ENCODE results near the gene CTNS. TPM values are rescaled to one million over a fixed set of nuclear protein-coding genes. Genes with fewer than 3 reads are reported as not detected.

The CTNS gene
- total and polyA plus RNA-seq, 4 donors = 7.7 to 24.9 (median 19.2) TPM

DNA sequence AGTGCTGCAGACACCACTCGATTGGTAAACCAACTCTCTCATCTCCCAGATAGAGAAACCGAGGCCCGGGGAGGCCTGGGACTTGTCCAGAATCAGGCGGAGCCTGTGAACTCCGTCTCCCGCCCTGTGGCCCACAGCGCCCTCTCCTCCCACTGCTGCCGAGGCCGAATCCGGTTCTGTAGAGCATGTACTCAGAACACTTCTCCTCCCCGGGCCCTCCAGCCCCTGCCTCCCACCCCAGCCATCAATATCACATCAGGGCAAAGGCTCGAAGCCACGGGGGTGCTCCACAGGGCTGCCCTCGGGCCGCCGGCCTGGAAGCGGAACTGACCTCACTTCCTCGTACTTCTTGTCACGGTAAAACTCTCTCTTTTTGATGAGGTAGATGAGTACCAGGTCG is 45.0 kb downstream of the CTNS start:
- 69 to 71% methylated on average over 20 of the region's 20 CpGs for WGBS, 2 donors
- no peak for ATAC-seq (ENCODE audit: insufficient read depth, low FRiP score)
- Histone ChIP-seq H3K27ac (ENCODE audit: low read depth in 1 of 2, low read length in 1 of 2) (no peak overlapping the region), H3K4me1 (ENCODE audit: control insufficient read depth in 5 of 5, insufficient read depth in 5 of 5, low read length in 5 of 5) (no peaks in the 10 kb centered on the region), H3K9me3 (ENCODE audit: control insufficient read depth in 4 of 4, insufficient read depth in 3 of 4, low read length in 3 of 4) (no peaks in the 10 kb centered on the region), H3K36me3 (ENCODE audit: control insufficient read depth in 4 of 4, insufficient read depth in 4 of 4, low read length in 4 of 4) (no peaks in the 10 kb centered on the region), H3K27me3 (ENCODE audit: control insufficient read depth in 3 of 3, insufficient read depth in 3 of 3, low read length in 2 of 3) (peaks cover 0 to 13% (median 3%) of the 10 kb centered on the region in 3 donors), H3K4me3 (no peak overlapping the region), H3K9ac (ENCODE audit: insufficient read depth in 1 of 2, low read length in 2 of 2) (no peak overlapping the region)
- TF ChIP-seq, protein P1, sequence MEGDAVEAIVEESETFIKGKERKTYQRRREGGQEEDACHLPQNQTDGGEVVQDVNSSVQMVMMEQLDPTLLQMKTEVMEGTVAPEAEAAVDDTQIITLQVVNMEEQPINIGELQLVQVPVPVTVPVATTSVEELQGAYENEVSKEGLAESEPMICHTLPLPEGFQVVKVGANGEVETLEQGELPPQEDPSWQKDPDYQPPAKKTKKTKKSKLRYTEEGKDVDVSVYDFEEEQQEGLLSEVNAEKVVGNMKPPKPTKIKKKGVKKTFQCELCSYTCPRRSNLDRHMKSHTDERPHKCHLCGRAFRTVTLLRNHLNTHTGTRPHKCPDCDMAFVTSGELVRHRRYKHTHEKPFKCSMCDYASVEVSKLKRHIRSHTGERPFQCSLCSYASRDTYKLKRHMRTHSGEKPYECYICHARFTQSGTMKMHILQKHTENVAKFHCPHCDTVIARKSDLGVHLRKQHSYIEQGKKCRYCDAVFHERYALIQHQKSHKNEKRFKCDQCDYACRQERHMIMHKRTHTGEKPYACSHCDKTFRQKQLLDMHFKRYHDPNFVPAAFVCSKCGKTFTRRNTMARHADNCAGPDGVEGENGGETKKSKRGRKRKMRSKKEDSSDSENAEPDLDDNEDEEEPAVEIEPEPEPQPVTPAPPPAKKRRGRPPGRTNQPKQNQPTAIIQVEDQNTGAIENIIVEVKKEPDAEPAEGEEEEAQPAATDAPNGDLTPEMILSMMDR (IDR thresholded peaks at IDR 0.05; ENCODE audit: control extremely low read depth, extremely low read depth) = no peak
- no peak for DNase-seq

DNA sequence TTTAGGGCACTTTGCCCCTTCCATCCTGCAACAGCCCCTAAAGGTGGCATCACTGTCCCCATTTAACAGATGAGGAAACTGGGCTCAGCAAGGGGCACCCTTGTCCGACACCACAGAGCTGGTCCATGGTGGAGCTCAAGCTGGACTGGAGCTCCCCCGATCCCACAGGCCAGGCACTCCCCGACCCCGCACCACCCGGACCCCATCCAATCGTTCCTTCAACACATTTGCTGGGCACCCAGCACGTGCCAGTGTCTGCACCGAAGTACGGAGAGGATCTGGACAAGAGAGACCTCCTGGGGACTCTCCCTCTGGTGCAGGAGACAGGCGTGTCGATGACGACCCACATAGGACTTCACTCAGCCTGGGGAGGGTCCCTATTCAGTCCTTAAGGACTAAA is 45.5 kb downstream of the CTNS start:
- Histone ChIP-seq H3K27ac (ENCODE audit: low read depth in 1 of 2, low read length in 1 of 2) (no peak overlapping the region), H3K9ac (ENCODE audit: insufficient read depth in 1 of 2, low read length in 2 of 2) (no peak overlapping the region), H3K9me3 (ENCODE audit: control insufficient read depth in 4 of 4, insufficient read depth in 3 of 4, low read length in 3 of 4) (no peaks in the 10 kb centered on the region), H3K27me3 (ENCODE audit: control insufficient read depth in 3 of 3, insufficient read depth in 3 of 3, low read length in 2 of 3) (peaks cover 0 to 13% (median 3%) of the 10 kb centered on the region in 3 donors), H3K4me1 (ENCODE audit: control insufficient read depth in 5 of 5, insufficient read depth in 5 of 5, low read length in 5 of 5) (no peaks in the 10 kb centered on the region), H3K4me3 (no peak overlapping the region), H3K36me3 (ENCODE audit: control insufficient read depth in 4 of 4, insufficient read depth in 4 of 4, low read length in 4 of 4) (no peaks in the 10 kb centered on the region)
- TF ChIP-seq, protein P1 (IDR thresholded peaks at IDR 0.05; ENCODE audit: control extremely low read depth, extremely low read depth) = no peak
- no peak for ATAC-seq (ENCODE audit: insufficient read depth, low FRiP score)
- WGBS, 2 donors = 87 to 93% methylated on average over 12 of the region's 12 CpGs
- no peak for DNase-seq

DNA sequence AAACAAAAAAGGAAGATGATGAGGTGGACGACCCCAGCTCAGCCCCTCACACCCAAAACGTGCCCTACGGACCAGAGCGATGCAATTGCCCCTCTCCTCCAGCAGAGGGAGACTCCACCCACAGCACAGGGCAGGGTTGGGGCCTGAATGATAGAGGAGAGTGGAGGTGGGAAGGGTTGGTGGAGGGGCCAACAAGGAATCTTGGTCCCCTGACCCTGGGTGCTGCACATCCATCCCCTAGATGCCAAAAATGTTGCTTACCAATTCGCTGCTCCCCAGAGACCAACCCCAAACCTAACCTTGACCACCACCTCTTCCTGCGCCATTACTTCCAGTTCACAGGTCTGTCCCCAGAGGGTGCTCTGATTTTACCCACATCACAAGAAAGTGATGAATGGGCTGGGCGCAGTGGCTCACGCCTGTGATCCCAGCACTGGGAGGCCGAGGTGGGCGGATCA is 46.5 kb downstream of the CTNS start:
- no peak overlapping the region for H3K9ac ChIP-seq (ENCODE audit: insufficient read depth in 1 of 2, low read length in 2 of 2)
- 28 to 33% methylated on average over 10 of the region's 10 CpGs for WGBS, 2 donors
- peaks cover 0 to 13% (median 3%) of the 10 kb centered on the region in 3 donors for H3K27me3 ChIP-seq (ENCODE audit: control insufficient read depth in 3 of 3, insufficient read depth in 3 of 3, low read length in 2 of 3)
- no peaks in the 10 kb centered on the region for H3K4me1 ChIP-seq (ENCODE audit: control insufficient read depth in 5 of 5, insufficient read depth in 5 of 5, low read length in 5 of 5)
- ATAC-seq (ENCODE audit: insufficient read depth, low FRiP score) = no peak
- TF ChIP-seq, protein P1 (IDR thresholded peaks at IDR 0.05; ENCODE audit: control extremely low read depth, extremely low read depth) = peak; percentile 52
- no peak overlapping the region for H3K27ac ChIP-seq (ENCODE audit: low read depth in 1 of 2, low read length in 1 of 2)
- no peaks in the 10 kb centered on the region for H3K9me3 ChIP-seq (ENCODE audit: control insufficient read depth in 4 of 4, insufficient read depth in 3 of 4, low read length in 3 of 4)
- DNase-seq = no peak
- no peak overlapping the region for H3K4me3 ChIP-seq
- no peaks in the 10 kb centered on the region for H3K36me3 ChIP-seq (ENCODE audit: control insufficient read depth in 4 of 4, insufficient read depth in 4 of 4, low read length in 4 of 4)

DNA sequence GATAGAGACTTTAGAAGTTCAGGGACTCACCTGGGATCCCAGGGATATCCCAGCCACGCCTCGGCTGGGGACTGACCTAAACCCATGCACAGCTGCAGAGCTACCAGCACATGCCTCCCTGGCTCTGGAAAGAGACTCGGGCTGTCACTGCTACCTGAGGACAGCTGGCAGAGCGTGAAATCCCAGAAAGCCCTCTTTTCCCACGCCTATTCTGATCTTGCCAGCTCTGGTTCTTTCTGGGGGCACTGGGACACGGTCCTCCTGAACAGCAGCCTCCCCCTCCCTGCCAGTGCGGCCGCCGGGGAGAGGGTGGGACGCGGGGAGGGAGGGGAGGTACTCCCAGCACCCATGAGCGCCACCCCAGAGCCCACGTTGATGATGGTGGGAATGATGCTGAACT is 48.6 kb downstream of the CTNS start:
- DNase-seq (no peak), ATAC-seq (ENCODE audit: insufficient read depth, low FRiP score) (no peak)
- Histone ChIP-seq H3K9ac (ENCODE audit: insufficient read depth in 1 of 2, low read length in 2 of 2) (no peak overlapping the region), H3K4me1 (ENCODE audit: control insufficient read depth in 5 of 5, insufficient read depth in 5 of 5, low read length in 5 of 5) (no peaks in the 10 kb centered on the region), H3K9me3 (ENCODE audit: control insufficient read depth in 4 of 4, insufficient read depth in 3 of 4, low read length in 3 of 4) (no peaks in the 10 kb centered on the region), H3K27me3 (ENCODE audit: control insufficient read depth in 3 of 3, insufficient read depth in 3 of 3, low read length in 2 of 3) (peaks cover 0 to 23% (median 3%) of the 10 kb centered on the region in 3 donors), H3K27ac (ENCODE audit: low read depth in 1 of 2, low read length in 1 of 2) (no peak overlapping the region), H3K36me3 (ENCODE audit: control insufficient read depth in 4 of 4, insufficient read depth in 4 of 4, low read length in 4 of 4) (no peaks in the 10 kb centered on the region), H3K4me3 (peak overlapping the region; percentile 13)
- 33 to 50% methylated on average over 8 to 13 of the region's 13 CpGs for WGBS, 2 donors
- TF ChIP-seq, protein P1 (IDR thresholded peaks at IDR 0.05; ENCODE audit: control extremely low read depth, extremely low read depth) = no peak

Data from lung (tissue), 12 donors.